Spleen (tissue), 11 donors: ENCODE data around the gene HDAC4. TPM values are rescaled to one million over a fixed set of nuclear protein-coding genes. Genes with fewer than 3 reads are reported as not detected.

Experiments
- DNase-seq: peaks from one replicate; pipeline ENCODE4 v3.0.0-alpha.2; 2020
- H3K27ac ChIP-seq, 8 donors: fragments of 200-600 bp; sonication (generic) in 7 of 8; 1 replicate in 4 of 8; 2 replicates in 4 of 8; pipeline versions ENCODE4 v1.5.0 to v1.8.0; 2016 to 2021; ENCODE audit warnings: inconsistent platforms in 4 of 8, mild to moderate bottlenecking in 4 of 8, moderate library complexity in 1 of 8
- H3K27me3 ChIP-seq, 7 donors: fragments of 200-600 bp; sonication (generic) in 6 of 7; replicated peaks in 1 of 7; 1 replicate in 4 of 7; 2 replicates in 3 of 7; pipeline versions ENCODE4 v1.5.0 to v1.8.0; 2016 to 2021; ENCODE audit warnings: inconsistent platforms in 3 of 7, mild to moderate bottlenecking in 1 of 7
- H3K36me3 ChIP-seq, 6 donors: fragments of 200-600 bp; sonication (generic) in 5 of 6; 1 replicate in 4 of 6; 2 replicates in 2 of 6; pipeline versions ENCODE4 v1.5.0 to v1.8.0; 2016 to 2021; ENCODE audit warnings: inconsistent platforms in 2 of 6
- H3K4me1 ChIP-seq, 6 donors: fragments of 200-600 bp; sonication (generic) in 5 of 6; 1 replicate in 3 of 6; 2 replicates in 3 of 6; pipeline versions ENCODE4 v1.5.0 to v1.8.0; 2016 to 2021; ENCODE audit warnings: inconsistent platforms in 3 of 6
- H3K4me3 ChIP-seq, 8 donors: fragments of 200-600 bp; sonication (generic) in 7 of 8; 1 replicate in 4 of 8; 2 replicates in 4 of 8; pipeline versions ENCODE4 v1.5.0 to v1.8.0; 2016 to 2021; ENCODE audit warnings: inconsistent platforms in 4 of 8, mild to moderate bottlenecking in 4 of 8, moderate library complexity in 2 of 8
- H3K9me3 ChIP-seq, 8 donors: fragments of 200-600 bp; sonication (generic) in 7 of 8; 1 replicate in 4 of 8; 2 replicates in 4 of 8; pipeline versions ENCODE4 v1.5.0 to v1.8.0; 2016 to 2021; ENCODE audit warnings: inconsistent platforms in 4 of 8
- CTCF ChIP-seq, 11 experiments: fragments of 200-600 bp in 7 of 11; fragments of 450-650 bp in 4 of 11; sonication (generic) in 4 of 11; IDR thresholded peaks in 8 of 11; conservative IDR thresholded peaks in 3 of 11; 1 replicate in 7 of 11; 2 replicates in 4 of 11; pipeline versions ENCODE4 v1.4.0 to v1.8.0; 2016 to 2021; ENCODE audit warnings: antibody characterized with exemption in 11 of 11, inconsistent platforms in 4 of 11, mild to moderate bottlenecking in 1 of 11
- POLR2A ChIP-seq, 3 donors: fragments of 450-650 bp; IDR thresholded peaks; one replicate each; pipeline ENCODE4 v1.5.1; 2017; ENCODE audit warnings: antibody characterized with exemption in 3 of 3, mild to moderate bottlenecking in 1 of 3
- POLR2AphosphoS5 ChIP-seq, 3 donors: sonication (generic); formaldehyde crosslinking; IDR thresholded peaks; one replicate each; pipeline ENCODE4 v1.5.1; 2017; ENCODE audit warnings: antibody characterized with exemption in 3 of 3
- WGBS, 5 donors: extraction: QIAGEN DNeasy Blood & Tissue Kit in 3 of 5; methylation state at CpG; one replicate each; pipeline versions ENCODE4 v1.1.5 to v1.1.7; 2013 to 2018; 5-methylcytosine and 5-hydroxymethylcytosine counted together
- intact Hi-C: fragments of 100-400 bp; cut with DNase I; formaldehyde crosslinking; loops from one replicate; pipeline ENCODE4 v1.15.0; 2023; ENCODE audit warnings: low total_unique reads
- polyA plus RNA-seq, 3 donors: library from polyadenylated mRNA; stranded (reverse); fragments of 200-250 nt; gene quantifications; one replicate each; pipeline ENCODE4 v1.2.1, GENCODE V29; 2013
- total RNA-seq, 7 donors: library from RNA; depleted of rRNA in 3 of 7; stranded (reverse); fragments of >200 nt in 3 of 7; fragmentation: NEBNext Ultra II Directional in 4 of 7; extraction: Animal tissue kit (Norgen Biotek cat#: 25700) in 4 of 7; gene quantifications; one replicate each; pipeline versions ENCODE4 v1.1.0 to v1.2.1, GENCODE V29; 2016 to 2021
- donor health status: healthy with polysubstance abuse.
- donor health status: DM: no; HTN: no; CAD: no; lungs with moderate emphysema.
- donor health status: DM: no; HTN: no; CAD: no.
- donor health status: Bipolar disorder and iron deficiency.
- donor health status: healthy.
- donor health status: DM: no; HTN: no; CAD: no.
- donor health status: DM: yes; HTN: yes; CAD: no.

Gene HDAC4
- total and polyA plus RNA-seq, 10 donors = 3.2 to 122 (median 69.5) TPM

GRCh38 chr2:239212929-239213642, 187.7 kb downstream of the HDAC4 start:
- Histone ChIP-seq H3K9me3 (no peaks in the 10 kb centered on the region), H3K4me3 (no peak overlapping the region), H3K27ac (peak overlapping the region in 2 of 8 donors; percentile 16 to 31), H3K36me3 (peaks cover 0 to 16% (median 0%) of the 10 kb centered on the region in 6 donors), H3K4me1 (peaks cover 14 to 82% (median 48%) of the 10 kb centered on the region in 6 donors), H3K27me3 (no peaks in the 10 kb centered on the region)
- TF ChIP-seq CTCF (IDR thresholded peaks at IDR 0.05 in 8 of 11, conservative IDR thresholded peaks at IDR 0.05 in 3 of 11) (no peak), POLR2AphosphoS5 (IDR thresholded peaks at IDR 0.05) (no peak), POLR2A (IDR thresholded peaks at IDR 0.05) (no peak)
- no peak for DNase-seq
- intact Hi-C loops = no loop called here
- WGBS, 5 donors = 68 to 80% (median 70%) methylated on average over 19 of the region's 19 CpGs

GRCh38 chr2:239212121-239212928, 188.5 kb downstream of the HDAC4 start:
- Histone ChIP-seq H3K4me3 (no peak overlapping the region), H3K27ac (peak overlapping the region in 3 of 8 donors; percentile 16 to 31 (median 20)), H3K4me1 (peaks cover 14 to 81% (median 44%) of the 10 kb centered on the region in 6 donors), H3K27me3 (no peaks in the 10 kb centered on the region), H3K9me3 (no peaks in the 10 kb centered on the region), H3K36me3 (peaks cover 0 to 16% (median 0%) of the 10 kb centered on the region in 6 donors)
- intact Hi-C loops = no loop called here
- no peak for DNase-seq
- WGBS, 5 donors = 52 to 64% (median 58%) methylated on average over 7 of the region's 7 CpGs
- TF ChIP-seq POLR2A (IDR thresholded peaks at IDR 0.05) (no peak), POLR2AphosphoS5 (IDR thresholded peaks at IDR 0.05) (no peak), CTCF (IDR thresholded peaks at IDR 0.05 in 8 of 11, conservative IDR thresholded peaks at IDR 0.05 in 3 of 11) (no peak)

GRCh38 chr2:239211396-239212094, 189.3 kb downstream of the HDAC4 start:
- no peak for TF ChIP-seq POLR2AphosphoS5 (IDR thresholded peaks at IDR 0.05)
- TF ChIP-seq CTCF (IDR thresholded peaks at IDR 0.05 in 8 of 11, conservative IDR thresholded peaks at IDR 0.05 in 3 of 11) = no peak
- no peak for TF ChIP-seq POLR2A (IDR thresholded peaks at IDR 0.05)
- peaks cover 10 to 80% (median 37%) of the 10 kb centered on the region in 6 donors for H3K4me1 ChIP-seq
- no peaks in the 10 kb centered on the region for H3K27me3 ChIP-seq
- no peak for DNase-seq
- peak overlapping the region in 1 of 8 donors; percentile 52 for H3K27ac ChIP-seq
- intact Hi-C loops = no loop called here
- 79 to 86% (median 84%) methylated on average over 13 of the region's 13 CpGs for WGBS, 5 donors
- H3K9me3 ChIP-seq = no peaks in the 10 kb centered on the region
- peaks cover 0 to 16% (median 0%) of the 10 kb centered on the region in 6 donors for H3K36me3 ChIP-seq
- no peak overlapping the region for H3K4me3 ChIP-seq
